Placental epithelial cell (primary cell): Measurements from ENCODE around the gene BAZ1B. TPM values are rescaled to one million over a fixed set of nuclear protein-coding genes. Genes with fewer than 3 reads are reported as not detected.

Source experiments
- small RNA-seq: library from RNA; depleted of rRNA; stranded (forward); fragments of <200 nt; gene quantifications from one replicate; pipeline ENCODE3, GENCODE V24; 2012
- total RNA-seq: library from RNA; depleted of rRNA; stranded (reverse); fragments of >200 nt; gene quantifications from 2 replicates; pipeline ENCODE4 v1.2.3, GENCODE V29; 2012

Gene BAZ1B
- 36.9 and 47.9 TPM in 2 replicates for total RNA-seq

GRCh38 chr7:73522105-73522872 is at the start of gene BAZ1B:
Gene BAZ1B, minus strand, starts transcription at chr7:73522293. Its CDS starts 360 bp downstream, at chr7:73521933.

GRCh38 chr7:73557397-73558257 is 35.5 kb upstream of the BAZ1B start, which contains the start of gene BCL7B:
Gene BCL7B, minus strand, starts transcription at chr7:73557690. Its CDS starts 112 bp downstream, at chr7:73557578.

Small RNA genes within 50 kb of the gene (small RNA-seq; reads per million reads assigned to genes)
- not detected for gene RF00019
- not detected for gene RNU6-1198P

Other genes starting within 250 kb of the BAZ1B start
- 18.1 and 35.5 TPM in 2 replicates for gene NSUN5, start 213.5 kb downstream of the BAZ1B start, total RNA-seq
- gene TRIM50, start 194.2 kb downstream of the BAZ1B start, total RNA-seq = not detected in 2 replicates
- gene FKBP6, start 194.1 kb downstream of the BAZ1B start, total RNA-seq = not detected in 2 replicates
- gene FZD9, start 88.5 kb downstream of the BAZ1B start, total RNA-seq = 0.54 TPM in 1 of 2 replicates, not detected in the other
- gene BCL7B, start 35.4 kb upstream of the BAZ1B start, total RNA-seq = 23.2 and 33.7 TPM in 2 replicates
- gene TBL2, start 56.3 kb upstream of the BAZ1B start, total RNA-seq = 75.0 and 84.8 TPM in 2 replicates
- not detected in 2 replicates for gene MLXIPL, start 102.2 kb upstream of the BAZ1B start, total RNA-seq
- 0.87 and 2.7 TPM in 2 replicates for gene VPS37D, start 145.5 kb upstream of the BAZ1B start, total RNA-seq
- gene DNAJC30, start 161.2 kb upstream of the BAZ1B start, total RNA-seq = 3.5 and 3.6 TPM in 2 replicates
- gene BUD23, start 161.3 kb upstream of the BAZ1B start, total RNA-seq = 23.6 and 52.9 TPM in 2 replicates
- 2.4 and 7.4 TPM in 2 replicates for gene STX1A, start 197.4 kb upstream of the BAZ1B start, total RNA-seq
- gene ABHD11, start 216.5 kb upstream of the BAZ1B start, total RNA-seq = 14.1 and 16.1 TPM in 2 replicates
- gene CLDN3, start 248.0 kb upstream of the BAZ1B start, total RNA-seq = not detected in 2 replicates